GM18502 (cell line): Measurements from ENCODE around the gene FARP1.

Source experiments
- ATAC-seq: cut with Tn5 transposase; IDR thresholded peaks from one replicate; pipeline ENCODE4 v1.9.1; 2021; ENCODE audit warnings: mild to moderate bottlenecking; ENCODE audit not compliant: unreplicated experiment, poor library complexity

The FARP1 gene

DNA sequence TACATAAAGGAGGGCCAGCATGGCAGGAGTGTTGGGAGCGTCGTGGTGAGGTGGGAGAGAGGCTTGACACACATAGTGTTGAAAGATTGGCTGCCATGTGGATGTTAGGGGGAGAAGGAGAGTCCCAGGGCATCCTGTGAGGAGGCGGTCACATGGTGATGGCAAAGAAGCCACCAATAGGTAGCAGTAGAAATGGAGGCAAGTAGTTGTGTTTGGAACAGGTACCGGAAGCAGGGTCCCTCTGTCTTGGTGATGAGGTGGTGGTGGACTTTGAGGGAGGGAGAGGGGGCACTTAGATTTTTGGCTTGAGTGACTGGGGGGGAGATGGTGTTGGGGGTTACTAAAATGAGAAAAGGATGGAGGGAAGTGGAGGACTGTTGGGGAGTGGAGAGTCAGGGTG, 227.4 kb downstream of the FARP1 start:
- no peak for ATAC-seq

DNA sequence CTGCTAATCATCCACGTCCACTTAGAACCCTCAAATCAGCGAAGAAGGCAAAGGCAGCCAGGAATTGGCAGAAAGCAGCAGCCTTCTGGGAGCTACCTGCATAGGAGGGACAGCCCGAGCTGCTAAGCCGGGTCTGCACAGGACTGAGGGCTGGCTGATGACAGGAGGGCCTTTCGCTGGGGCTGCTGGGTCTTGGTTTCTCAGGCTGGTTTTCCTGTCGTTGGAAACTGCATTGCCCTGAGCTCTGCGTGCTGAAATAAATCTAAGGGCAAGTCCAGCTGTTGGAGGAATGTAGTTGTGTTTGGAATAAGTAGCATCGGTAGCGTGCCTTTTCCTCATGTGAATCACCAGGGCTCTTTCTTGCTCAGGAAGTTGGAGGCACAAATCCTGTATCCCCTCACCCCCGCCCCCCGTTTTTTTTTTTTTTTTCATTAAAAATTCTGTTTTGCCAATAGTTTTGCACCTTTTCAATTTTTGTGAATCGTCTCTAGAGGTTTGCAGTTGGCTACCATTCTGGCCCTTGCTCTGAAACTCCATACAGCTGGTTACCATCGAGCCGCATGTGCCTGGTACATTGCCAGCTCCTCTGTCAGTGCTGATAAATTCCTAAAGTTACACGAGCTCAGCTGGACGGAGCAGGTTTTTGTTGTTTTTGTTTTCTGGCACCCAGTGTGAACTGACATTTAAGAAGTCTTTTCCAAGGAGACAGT, 228.1 kb downstream of the FARP1 start:
- ATAC-seq: no peak

DNA sequence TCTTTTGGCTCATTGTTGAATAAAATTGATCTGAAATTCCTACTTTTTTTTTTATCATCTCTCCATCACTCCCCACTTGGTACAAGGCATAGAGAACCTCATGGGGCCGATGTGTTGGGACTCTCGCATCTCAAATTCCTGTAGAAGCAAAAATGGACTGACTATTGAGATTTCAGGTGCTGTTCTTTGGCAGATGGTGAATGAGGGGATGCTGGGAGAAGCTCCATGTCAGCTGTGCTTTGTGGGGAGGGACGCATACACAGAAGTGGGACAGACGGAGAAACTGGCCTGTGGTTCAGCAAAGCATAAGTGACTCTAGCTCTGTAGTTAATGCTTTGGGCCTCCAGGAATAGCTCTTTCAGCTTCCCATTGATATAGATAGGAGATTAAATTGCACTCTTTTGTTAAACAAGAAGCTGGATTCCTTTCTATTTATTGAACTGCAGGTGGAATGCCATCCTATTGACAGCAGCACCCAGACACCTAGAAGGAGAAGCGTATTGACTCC, 228.7 kb downstream of the FARP1 start:
- ATAC-seq: no peak

DNA sequence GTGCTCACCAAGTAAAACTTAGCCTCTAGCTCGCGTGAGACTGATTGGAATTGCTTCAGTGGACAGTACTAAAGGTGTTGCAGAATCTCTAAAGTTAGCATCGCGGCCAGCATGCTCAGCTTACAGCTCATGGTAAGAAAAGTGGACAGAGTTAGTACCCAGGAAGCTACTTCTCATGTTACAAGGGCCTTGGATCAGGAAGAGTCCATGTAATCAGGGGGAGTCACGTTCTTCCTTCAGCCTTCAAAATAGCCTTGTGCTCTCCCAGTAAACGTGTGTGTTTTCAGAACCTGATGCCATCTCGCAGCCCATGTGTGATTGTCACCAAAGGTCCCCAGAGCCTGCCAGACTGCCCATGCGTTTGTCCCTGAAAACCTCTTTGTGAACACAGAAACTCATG, 230.0 kb downstream of the FARP1 start:
- ATAC-seq: no peak

DNA sequence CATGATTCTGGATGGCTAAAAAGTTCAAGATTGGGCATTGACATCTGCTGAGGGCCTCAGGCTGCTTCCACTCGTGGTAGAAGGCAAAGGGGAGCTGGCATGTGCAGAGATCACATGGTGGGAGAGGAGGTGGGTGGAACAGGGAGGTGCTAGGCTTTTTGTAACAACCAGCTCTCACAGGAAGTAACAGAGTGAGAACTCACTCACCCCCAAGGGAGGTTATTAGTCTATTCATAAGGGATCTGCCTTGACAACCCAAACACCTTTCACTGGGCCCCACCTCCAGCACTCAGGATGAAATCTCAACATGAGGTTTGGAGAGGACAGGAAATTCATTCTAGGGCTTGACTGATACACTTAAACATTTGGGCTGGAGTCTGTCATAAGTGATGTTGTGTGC, 231.9 kb downstream of the FARP1 start:
- no peak for ATAC-seq

DNA sequence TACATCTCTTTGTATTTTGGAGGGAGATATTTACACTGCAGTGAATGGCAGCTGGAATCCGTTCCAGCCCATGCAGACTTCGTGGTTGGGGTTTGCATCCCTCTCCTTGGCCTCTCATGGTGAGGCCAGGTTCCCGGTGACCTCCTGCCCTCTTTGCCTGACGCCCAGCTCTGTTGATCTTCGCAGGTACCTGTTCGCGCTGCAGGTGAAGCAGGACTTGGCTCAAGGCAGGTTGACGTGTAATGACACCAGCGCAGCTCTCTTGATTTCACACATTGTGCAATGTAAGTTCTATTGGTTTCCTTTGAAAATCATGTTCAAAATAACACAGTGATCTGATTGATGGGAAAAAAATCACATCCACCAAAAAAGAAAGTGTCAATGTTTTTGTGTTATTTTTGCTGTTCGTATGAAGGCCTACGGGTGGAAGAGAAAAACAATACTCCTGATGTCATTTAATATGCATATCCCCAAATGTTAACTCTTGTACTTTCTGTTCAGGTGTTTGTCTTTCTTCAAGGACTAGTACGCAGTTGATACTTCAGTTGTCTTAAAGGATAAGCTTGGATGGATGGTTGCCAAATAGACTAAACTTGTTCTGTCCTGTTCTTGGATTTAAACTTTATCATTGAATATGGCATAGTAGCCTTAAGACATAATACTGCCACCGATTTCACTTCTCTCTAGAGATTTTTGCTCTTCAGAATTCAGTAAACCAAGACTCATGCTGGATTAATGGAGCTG, 234.9 kb downstream of the FARP1 start:
- no peak for ATAC-seq

DNA sequence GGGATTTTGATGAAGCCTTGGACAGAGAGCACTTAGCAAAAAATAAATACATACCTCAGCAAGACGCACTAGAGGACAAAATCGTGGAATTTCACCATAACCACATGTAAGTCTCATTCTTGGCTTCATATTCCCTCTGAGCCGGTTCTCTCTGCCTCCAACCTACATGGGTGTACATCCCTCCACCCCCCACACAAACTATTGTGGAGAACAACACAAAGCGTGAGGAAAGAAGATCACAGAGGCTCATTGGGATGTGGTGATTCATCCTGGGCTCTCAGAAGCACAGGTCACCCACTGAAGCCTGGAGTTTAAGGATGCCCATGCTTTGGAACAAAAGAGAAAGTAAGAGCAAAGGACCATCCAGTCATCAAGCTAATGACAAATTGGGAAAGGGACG, 241.8 kb downstream of the FARP1 start:
- no peak for ATAC-seq

DNA sequence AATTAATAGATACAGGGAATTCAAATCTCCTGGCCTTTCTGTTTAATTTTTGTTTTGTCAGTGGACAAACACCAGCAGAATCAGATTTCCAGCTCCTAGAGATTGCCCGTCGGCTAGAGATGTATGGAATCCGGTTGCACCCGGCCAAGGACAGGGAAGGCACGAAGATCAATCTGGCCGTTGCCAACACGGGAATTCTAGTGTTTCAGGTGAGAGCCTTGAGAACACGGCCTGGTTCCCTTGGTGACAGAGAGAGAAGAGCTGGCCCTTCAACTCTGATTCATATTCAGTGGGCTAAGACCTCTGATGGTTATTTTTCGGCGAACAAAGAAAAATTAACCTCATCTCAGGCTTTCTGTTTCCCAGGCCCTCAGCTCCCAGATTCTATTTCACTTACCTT, 242.7 kb downstream of the FARP1 start:
- no peak for ATAC-seq

DNA sequence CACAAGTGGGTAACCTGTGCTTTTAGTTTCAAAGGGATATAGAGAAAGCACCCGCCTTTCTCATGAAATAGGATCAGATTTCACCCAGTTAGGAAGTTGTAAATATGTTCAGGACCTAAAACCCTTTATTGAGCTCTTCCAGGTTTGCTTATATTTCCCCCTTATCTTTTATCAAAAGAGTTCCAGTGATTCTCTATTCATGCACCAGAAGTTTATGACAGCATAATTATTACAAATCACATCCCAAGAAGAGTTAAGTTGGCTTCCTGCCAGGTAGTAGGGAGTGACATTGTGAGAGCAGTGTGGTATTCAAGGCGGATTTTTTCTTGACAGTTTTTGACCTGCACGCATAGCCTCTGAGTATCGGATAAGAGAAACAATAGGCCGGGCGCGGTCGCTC, 243.7 kb downstream of the FARP1 start:
- no peak for ATAC-seq

DNA sequence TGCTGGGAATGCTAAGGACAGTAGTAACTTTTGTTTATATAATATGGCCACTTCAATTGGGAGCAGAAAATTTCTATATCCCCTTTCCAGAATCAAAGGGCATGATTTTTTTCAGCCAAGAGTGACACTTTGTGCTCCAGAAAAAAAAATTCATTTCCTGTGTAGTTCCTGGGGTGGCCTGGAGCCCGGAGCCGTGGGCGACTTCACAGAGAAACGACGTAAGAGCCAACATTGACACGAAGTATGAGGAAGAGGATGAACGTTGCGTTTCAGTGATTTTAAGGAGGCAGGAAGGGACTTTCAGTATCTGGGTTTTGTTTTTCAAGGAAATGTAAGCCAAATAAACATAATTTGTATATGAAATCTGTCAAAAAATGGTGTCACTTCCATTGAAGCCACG, 246.4 kb downstream of the FARP1 start:
- ATAC-seq: no peak

DNA sequence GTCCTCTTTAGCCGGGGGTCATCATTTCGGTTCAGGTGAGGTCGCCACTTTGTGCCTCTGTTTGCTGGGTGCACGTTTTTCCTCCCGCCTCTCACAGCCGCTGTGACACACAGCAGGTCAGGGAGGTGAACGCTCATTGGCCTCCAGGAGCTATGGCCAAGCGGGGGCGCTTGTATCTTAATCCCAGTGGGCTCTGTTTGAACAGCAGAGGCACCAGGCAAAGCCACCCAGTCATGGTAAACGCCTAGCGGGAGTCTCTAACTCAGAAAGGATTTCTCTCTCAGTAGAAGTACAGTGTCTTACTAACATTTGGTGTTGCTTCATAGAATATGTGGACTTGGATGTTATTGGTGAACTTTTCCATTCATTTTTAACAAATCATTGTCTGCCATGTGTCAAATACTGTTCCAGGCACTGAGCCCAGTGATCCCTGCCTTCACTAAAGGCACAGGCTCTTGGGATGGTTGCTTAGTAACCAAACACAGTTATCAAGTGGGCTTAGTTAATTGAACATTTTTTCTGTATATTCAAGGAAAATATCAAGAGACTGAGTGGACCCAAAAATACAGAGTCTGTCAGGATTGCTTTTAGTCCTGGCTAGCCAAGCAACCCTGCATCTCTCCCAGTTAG, 247.3 kb downstream of the FARP1 start:
- no peak for ATAC-seq

DNA sequence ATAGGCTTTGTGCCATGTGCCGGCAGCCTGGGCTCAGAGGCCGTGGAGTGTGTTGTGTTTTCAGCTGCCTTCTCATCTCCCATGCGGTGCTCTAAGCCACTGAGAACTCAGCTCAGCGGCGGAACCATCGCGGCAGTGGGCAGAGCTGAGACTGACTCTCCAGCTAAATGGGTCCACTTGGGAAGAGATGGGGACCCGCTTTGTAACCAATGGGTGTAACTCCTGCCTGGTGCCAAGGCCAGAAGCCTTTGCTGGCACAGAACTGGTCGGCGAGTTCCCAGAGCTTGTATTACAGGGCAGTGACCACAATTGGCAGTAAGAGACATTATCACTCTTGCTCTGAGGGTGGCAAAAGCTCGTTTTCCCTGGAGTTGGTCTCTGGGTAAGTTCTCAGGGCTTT, 251.0 kb downstream of the FARP1 start:
- ATAC-seq: no peak

DNA sequence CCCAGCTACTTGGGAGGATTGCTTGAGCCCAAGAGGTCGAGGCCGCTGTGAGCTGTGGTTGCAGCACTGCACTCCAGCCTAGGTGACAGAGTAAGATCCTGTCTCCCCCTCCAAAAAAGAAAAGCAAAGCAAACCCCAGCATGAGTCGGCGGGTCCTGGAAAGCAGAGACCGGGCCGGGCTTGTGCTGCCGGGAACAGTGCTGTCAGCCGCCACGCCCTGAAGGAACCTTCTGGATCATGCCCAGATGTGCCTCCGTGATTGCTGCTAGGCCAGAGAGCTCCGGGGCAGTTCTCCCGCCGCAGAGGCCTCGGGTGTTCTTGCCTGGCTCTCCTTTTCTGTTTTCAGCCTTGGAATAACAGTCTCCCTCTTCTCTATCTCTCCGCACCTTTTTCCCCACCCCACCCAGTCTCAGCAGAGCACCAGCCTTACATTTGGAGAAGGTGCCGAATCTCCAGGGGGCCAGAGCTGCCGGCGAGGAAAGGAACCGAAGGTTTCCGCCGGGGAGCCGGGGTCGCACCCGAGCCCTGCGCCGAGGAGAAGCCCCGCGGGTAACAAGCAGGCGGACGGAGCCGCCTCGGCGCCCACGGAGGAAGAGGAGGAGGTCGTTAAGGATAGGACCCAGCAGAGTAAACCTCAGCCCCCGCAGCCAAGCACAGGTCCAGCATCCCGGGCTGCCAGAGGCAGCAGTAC, 252.1 kb downstream of the FARP1 start:
- no peak for ATAC-seq

DNA sequence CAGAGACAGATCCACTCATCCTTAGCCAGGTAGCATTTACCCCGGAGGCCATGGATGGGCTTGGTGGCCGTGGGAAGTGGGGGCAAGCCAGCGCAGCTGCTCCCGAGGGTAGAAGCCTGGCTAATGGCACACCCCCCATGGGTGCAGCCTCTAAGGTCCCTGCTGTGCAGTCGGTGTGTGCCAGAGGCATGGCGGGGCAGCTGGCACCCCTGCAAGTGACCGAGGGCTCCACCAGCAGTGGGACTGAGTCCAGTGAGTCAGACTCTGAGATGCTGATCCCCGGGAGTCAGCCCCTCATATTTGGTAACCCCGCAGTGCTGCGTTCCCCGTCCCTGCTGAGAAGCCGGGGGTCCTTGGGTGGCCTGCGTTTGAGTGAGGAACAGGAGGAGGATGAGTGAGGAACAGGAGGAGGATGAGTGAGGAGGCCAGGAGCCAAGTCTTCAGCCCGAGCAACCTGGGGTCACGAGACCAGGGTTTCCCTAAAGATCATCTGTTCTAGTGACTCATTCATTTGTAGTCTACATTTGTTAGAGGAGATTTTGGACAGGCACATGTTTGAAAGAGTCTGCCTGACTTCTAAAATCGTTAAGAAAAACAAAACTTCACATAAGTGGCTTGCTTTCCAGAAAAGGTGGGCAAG, 253.3 kb downstream of the FARP1 start:
- no peak for ATAC-seq

DNA sequence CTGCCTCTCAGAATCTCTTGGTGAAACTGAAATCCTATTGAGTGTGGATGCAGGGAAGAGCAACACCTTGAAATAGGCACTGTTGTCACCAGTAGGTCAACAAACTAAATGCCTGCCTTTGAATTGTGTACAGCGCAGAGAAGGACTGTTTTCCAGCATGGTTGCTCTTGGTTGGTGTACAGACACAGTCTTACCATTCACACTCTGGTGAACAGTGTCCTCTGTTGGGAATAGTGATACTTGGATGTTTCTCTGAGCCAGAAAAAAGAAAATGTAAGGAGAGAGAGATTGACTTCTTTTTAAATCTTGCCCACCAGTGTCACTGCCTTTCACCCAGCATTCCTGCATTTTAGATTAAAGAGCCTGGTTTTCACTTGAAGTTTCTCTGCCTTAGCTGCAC, 254.3 kb downstream of the FARP1 start:
- no peak for ATAC-seq

DNA sequence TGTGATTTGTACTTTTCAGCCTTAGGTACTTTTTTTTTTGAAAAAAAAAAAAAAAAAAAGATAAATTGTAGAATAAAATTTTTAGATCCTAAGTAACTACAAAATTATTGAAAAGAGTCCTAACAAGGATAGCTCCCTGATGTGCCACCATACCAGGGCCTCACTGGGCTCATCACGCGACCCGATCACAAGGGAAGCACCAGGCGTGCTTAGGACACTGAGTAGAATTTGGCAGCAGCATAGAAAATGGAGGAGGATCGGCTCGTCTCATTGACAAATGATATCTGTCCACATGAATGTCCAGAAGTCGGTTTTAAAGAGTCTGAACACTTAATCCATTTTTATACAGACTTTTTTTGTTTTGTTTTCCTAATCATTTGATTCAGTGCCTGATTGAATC, 255.0 kb downstream of the FARP1 start:
- no peak for ATAC-seq

DNA sequence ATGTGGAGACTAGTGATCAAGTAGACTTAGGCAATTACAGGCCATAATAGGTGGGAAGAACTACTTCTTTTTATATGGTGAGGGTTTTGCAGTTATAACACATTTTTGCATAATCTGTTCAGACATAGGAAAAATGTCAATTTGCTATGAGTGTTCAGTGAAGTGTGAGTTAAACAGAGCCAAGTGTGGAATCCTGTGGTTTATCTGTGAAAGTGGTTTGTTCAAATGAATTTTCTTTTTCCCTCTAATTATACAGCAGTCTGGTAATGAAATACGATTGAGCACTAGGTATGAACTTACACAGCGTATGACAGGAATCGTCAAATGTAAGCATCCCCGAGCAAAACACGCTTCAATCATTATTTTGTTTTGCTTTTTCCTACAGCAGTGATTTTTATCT, 255.7 kb downstream of the FARP1 start:
- ATAC-seq: no peak

DNA sequence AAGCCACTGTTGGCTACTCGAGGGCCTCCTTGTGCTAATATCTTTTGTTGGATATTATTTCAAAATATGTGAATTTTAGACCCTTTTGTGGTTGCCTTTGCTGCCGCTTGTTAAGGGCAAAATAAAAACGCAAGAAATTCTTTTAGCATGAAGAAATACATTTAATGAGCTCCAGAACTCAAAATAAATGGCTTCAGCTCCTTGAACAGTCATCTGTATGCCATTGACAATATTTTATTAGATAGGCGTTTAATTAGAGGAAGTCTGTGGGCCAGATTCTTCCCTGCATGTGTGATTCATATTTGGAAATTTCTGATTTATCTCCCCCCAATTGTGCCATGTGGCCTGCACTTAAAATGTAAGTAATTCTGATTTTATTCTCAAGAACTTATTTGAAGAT, 256.9 kb downstream of the FARP1 start:
- ATAC-seq: no peak

DNA sequence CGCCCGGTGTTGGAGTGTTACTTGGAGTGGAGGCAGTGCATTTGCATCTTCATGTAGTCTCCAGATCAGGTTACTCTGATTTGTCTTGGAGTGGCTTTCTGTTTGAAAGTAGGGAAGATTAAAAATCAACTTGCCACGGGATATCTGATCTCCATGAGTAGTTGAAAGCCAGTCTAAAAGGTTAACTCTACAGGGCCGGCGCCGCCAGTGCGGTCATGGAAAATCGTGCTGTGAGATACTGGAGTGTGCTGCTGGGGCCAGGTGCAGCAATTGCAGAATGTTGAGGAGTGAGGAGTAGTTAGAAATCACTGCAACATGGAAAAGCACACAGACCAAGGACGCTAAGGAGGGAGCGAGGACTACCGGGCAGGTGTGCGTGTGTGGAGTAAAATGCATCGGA, 259.0 kb downstream of the FARP1 start:
- ATAC-seq: no peak

DNA sequence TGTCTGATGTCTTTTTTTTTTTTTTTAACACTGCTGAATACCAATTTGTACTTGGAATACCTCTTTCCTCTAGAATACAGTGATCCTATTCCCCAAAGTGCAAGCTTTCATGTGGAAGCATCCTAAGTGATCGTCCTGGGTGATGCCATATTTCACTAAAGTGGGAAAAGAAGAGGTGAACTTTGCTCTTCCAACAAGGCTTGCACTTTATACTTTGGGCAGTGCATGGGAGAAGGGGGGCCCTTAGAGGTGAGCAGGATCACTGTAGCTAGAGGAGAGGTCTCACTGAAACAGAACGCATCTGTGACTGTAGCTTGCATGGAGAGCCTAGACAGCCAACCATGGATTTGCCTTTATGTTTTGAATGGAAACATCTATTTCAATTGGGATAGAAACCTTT, 260.2 kb downstream of the FARP1 start:
- ATAC-seq: no peak
